ENCODE measurements around the gene PRR5L.

The PRR5L gene

DNA sequence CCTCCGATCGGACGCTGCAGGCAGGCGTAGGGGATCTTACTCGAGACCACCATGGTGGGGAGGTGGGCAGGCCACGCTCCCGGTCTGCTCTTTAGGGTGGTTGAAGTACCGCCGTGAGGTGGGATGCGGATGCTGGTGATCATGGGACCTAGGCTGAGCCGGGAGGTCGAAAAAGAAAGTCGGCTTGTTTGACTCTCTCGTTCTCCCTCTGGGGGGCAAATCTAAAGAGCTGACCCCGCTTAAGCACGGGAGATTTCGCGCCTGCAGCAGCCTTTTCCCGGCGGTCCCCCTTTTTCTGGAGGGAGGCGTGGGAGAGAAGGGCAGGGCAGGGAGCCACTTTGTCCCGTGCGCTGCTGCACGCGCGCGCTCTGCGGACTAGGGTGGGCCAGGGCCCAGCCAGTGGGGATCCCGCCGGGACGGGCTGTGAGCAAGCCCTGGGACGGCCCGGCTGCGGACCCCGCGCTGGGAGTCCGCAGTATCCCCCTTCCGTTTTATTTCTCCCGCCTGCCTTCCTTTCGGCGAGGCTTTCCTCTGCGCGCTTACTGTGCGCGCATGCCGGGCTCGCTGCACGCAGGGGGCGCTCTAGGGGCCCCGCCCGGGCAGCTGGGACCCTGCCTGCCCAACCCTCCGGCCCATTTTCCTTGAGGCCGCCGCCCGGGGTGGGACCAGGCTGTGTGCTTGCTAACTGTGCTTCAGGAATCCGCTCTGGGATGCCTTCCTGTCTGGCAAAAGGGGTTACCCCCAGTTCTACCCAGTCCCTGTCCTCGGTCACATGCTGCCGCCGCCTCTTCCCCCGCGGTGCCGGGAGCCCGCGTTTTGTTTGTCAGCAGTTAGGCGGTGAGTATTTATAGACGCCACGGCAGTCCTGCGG, 81.0 kb downstream of the PRR5L start:
- peak overlapping the region; percentile 59; the same call in 1 of the 2 replicates for H3K4me3 ChIP-seq (ENCODE audit: low read length)
- no peak for TF ChIP-seq ZNF274 (IDR thresholded peaks at IDR 0.05; ENCODE audit: low read depth, low read length)

DNA sequence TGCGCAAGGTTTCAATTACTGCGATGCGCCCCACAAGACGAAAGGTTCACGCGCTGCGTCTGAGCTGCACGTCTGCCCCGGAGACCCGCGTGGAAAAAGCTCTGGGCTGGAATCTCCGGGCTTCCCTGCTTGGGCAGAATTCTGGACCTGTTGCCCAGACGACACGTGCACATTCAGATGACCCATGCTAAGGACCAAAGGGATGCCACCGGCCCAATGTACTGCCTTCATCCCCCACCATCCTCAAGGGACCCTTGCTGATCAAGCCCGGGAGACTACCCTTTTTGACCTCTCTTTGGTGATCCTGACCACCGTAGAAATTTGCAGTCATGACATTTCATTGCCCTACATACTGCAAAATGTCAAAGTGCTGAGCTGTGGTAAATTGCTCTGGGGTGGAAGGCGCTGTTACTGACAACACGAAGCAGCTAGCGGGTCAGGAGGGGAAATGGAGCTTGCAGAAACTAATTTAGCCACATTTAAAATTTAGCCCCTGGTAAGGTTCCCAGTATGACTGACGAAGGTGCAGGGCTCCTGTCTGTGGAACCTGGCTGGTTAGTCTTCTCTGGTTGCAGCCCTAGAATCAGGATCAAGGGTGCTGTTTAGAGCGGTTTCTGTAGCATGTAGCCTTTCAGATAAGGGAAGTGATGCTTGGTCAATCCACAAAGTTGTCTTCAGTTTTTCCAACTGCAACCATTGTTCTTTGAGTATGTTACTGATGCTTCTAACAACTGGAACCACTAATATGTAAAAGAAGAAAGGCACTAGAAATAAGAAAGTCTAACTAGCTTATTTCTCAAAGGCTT, 81.9 kb downstream of the PRR5L start:
- TF ChIP-seq ZNF274 (IDR thresholded peaks at IDR 0.05; ENCODE audit: low read depth, low read length), result no peak
- H3K4me3 ChIP-seq (ENCODE audit: low read length), result peak overlapping the region; percentile 59; the same call in 1 of the 2 replicates

- TF ChIP-seq ZNF274 (IDR thresholded peaks at IDR 0.05; ENCODE audit: low read depth, low read length), result no peak
- H3K4me3 ChIP-seq (ENCODE audit: low read length), result no peak overlapping the region
These were observed 83.6 kb downstream of the PRR5L start for GRCh38 chr11:36379653-36380052.

GRCh38 chr11:36380296-36381014, 84.4 kb downstream of the PRR5L start:
- no peak for TF ChIP-seq ZNF274 (IDR thresholded peaks at IDR 0.05; ENCODE audit: low read depth, low read length)
- H3K4me3 ChIP-seq (ENCODE audit: low read length), result no peak overlapping the region

- no peak overlapping the region for H3K4me3 ChIP-seq (ENCODE audit: low read length)
- no peak for TF ChIP-seq ZNF274 (IDR thresholded peaks at IDR 0.05; ENCODE audit: low read depth, low read length)
These were observed 84.9 kb downstream of the PRR5L start for GRCh38 chr11:36381015-36381360.

DNA sequence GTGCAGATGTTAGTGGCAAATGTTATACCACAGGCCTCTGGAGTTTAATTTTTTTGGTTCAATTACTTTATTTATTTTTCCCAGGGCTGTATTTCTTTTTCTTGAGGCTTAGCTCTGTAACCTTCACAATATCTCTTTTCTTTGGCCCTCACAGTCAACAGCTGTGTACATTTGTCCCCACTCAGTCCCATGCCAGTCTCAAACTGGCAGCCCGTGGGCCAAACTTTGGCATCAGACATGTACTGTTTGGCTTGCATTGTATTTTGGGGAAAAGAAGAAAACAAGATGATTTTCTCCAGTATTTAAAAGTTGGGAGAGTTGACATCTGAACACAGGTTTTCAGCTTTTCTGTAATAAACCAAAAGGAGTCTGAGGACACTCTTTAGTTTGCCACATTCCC, 87.1 kb downstream of the PRR5L start:
- TF ChIP-seq ZNF274 (IDR thresholded peaks at IDR 0.05; ENCODE audit: low read depth, low read length), result no peak
- H3K4me3 ChIP-seq (ENCODE audit: low read length), result no peak overlapping the region

- TF ChIP-seq ZNF274 (IDR thresholded peaks at IDR 0.05; ENCODE audit: low read depth, low read length), result no peak
- H3K4me3 ChIP-seq (ENCODE audit: low read length), result no peak overlapping the region
These were observed 89.3 kb downstream of the PRR5L start for GRCh38 chr11:36385121-36385970.

- no peak for TF ChIP-seq ZNF274 (IDR thresholded peaks at IDR 0.05; ENCODE audit: low read depth, low read length)
- no peak overlapping the region for H3K4me3 ChIP-seq (ENCODE audit: low read length)
These were observed 90.3 kb downstream of the PRR5L start for GRCh38 chr11:36386411-36386810.

GRCh38 chr11:36388071-36388470, 92.0 kb downstream of the PRR5L start:
- TF ChIP-seq ZNF274 (IDR thresholded peaks at IDR 0.05; ENCODE audit: low read depth, low read length), result no peak
- H3K4me3 ChIP-seq (ENCODE audit: low read length), result no peak overlapping the region

GRCh38 chr11:36388951-36389350, 92.9 kb downstream of the PRR5L start:
- TF ChIP-seq ZNF274 (IDR thresholded peaks at IDR 0.05; ENCODE audit: low read depth, low read length), result no peak
- no peak overlapping the region for H3K4me3 ChIP-seq (ENCODE audit: low read length)

- no peak for TF ChIP-seq ZNF274 (IDR thresholded peaks at IDR 0.05; ENCODE audit: low read depth, low read length)
- no peak overlapping the region for H3K4me3 ChIP-seq (ENCODE audit: low read length)
These were observed 93.7 kb downstream of the PRR5L start for GRCh38 chr11:36389811-36390210.

DNA sequence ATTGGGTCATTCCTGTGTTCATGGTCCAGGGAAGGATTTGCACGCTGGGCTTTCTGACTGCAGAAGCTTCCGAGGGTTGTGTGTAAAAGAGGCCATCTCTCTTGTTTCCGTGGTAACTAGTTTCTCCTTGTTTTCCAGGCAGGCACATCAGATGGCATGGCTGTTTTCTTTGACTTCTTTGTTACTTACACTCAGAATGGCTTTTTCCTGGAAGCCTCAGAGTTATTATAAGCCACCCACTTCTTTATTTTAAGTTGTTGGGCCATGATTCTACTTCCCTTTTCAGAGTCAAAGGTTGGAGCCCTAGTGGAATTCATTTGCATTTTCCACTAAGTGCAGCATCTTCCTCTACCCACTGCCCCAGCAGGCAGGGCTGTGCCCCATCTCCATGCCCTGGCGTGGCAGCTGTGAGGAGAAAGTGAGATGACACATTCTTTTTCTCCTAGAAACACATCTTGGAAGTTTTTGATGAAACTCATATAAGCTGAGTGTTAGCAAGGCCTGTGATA, 94.9 kb downstream of the PRR5L start:
- no peak for TF ChIP-seq ZNF274 (IDR thresholded peaks at IDR 0.05; ENCODE audit: low read depth, low read length)
- H3K4me3 ChIP-seq (ENCODE audit: low read length), result no peak overlapping the region

DNA sequence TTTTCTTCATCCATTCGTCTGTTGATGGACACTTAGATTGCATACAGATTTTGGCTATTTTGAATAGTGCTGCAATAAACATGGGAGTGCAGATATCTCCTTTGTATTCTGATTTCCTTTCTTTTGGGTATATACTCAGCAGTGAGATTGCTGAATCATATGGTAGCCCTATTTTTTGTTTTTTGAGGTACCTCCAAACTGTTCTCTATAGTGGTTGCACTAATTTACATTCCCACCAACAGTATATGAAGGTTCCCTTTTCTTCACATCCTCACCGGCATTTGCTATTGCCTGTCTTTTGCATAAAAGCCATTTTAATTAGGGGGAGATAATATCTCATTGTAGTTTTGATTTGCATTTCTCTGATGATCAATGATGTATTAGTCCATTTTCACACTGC, 96.1 kb downstream of the PRR5L start:
- no peak for TF ChIP-seq ZNF274 (IDR thresholded peaks at IDR 0.05; ENCODE audit: low read depth, low read length)
- no peak overlapping the region for H3K4me3 ChIP-seq (ENCODE audit: low read length)
